ENCODE results near the gene TMEM131. TPM values are rescaled to one million over a fixed set of nuclear protein-coding genes. Genes with fewer than 3 reads are reported as not detected.

TMEM131 gene
- total and polyA plus RNA-seq, 7 donors: 7.7 to 33.3 (median 20.1) TPM

DNA sequence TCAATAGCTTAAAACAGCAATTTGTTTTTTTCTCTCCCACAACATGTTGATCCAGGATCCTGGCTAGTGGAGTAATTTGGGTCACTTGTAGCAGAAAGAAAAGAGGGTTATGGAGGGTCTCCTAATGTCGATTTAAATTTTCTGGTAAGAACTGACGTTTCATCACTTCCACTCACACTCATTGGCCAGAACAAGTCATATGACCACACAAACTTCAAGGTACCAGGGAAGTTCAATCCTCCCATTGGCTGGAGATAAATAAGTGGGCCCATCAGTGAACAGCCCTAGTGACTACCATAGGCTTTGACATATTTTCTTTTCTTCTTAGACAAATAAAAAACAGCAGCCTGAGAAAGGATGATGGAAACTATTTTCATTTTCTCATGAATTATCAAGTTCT lies 8.3 kb upstream of the TMEM131 start:
- H3K4me1 ChIP-seq: no peaks in the 10 kb centered on the region
- intact Hi-C loops (cut with DNase I): no loop called here
- H3K27ac ChIP-seq: no peak overlapping the region
- DNase-seq (no peak), ATAC-seq (no peak)
- TF ChIP-seq CTCF (IDR thresholded peaks at IDR 0.05): no peak
- no peaks in the 10 kb centered on the region for H3K27me3 ChIP-seq (ENCODE audit: insufficient read depth in 3 of 3, low read length in 2 of 3)
- no peaks in the 10 kb centered on the region for H3K9me3 ChIP-seq
- H3K4me3 ChIP-seq: no peak overlapping the region
- 83 to 87% (median 84%) methylated on average over 2 of the region's 2 CpGs for WGBS, 3 donors
- H3K36me3 ChIP-seq (ENCODE audit: insufficient read depth in 1 of 2, low read depth in 1 of 2): no peaks in the 10 kb centered on the region

GRCh38 chr2:97999536-97999935 lies 3.8 kb upstream of the TMEM131 start:
- no peak for DNase-seq
- Histone ChIP-seq H3K9me3 (no peaks in the 10 kb centered on the region), H3K27ac (no peak overlapping the region), H3K4me3 (no peak overlapping the region), H3K36me3 (ENCODE audit: insufficient read depth in 1 of 2, low read depth in 1 of 2) (no peaks in the 10 kb centered on the region), H3K4me1 (peaks cover 6% of the 10 kb centered on the region), H3K27me3 (ENCODE audit: insufficient read depth in 3 of 3, low read length in 2 of 3) (no peaks in the 10 kb centered on the region)
- 82 to 89% (median 88%) methylated on average over 3 of the region's 3 CpGs for WGBS, 3 donors
- intact Hi-C loops (cut with DNase I): loop anchor here (5.0 to 10.0 kb wide), 3 partner anchors 158 to 192 kb away; no protein-coding TSS in a partner anchor
- no peak for TF ChIP-seq CTCF (IDR thresholded peaks at IDR 0.05)
- no peak for ATAC-seq

GRCh38 chr2:97998431-97999005 lies 2.8 kb upstream of the TMEM131 start:
- no peak for ATAC-seq
- Histone ChIP-seq H3K9me3 (no peaks in the 10 kb centered on the region), H3K27ac (peak overlapping the region; percentile 30), H3K27me3 (ENCODE audit: insufficient read depth in 3 of 3, low read length in 2 of 3) (no peaks in the 10 kb centered on the region), H3K36me3 (ENCODE audit: insufficient read depth in 1 of 2, low read depth in 1 of 2) (no peaks in the 10 kb centered on the region), H3K4me1 (peaks cover 10% of the 10 kb centered on the region), H3K4me3 (no peak overlapping the region)
- WGBS, 3 donors: 79 to 83% (median 79%) methylated on average over 1 of the region's 1 CpG
- TF ChIP-seq CTCF (IDR thresholded peaks at IDR 0.05): no peak
- intact Hi-C loops (cut with DNase I): loop anchor here (5.0 to 10.0 kb wide), 3 partner anchors 159 to 191 kb away; no protein-coding TSS in a partner anchor
- DNase-seq: no peak

GRCh38 chr2:97997784-97998392 lies 2.1 kb upstream of the TMEM131 start:
- intact Hi-C loops (cut with DNase I): loop anchor here (5.0 to 10.0 kb wide), 3 partner anchors 159 to 191 kb away; no protein-coding TSS in a partner anchor
- Histone ChIP-seq H3K27ac (peak overlapping the region; percentile 30), H3K4me1 (peaks cover 14% of the 10 kb centered on the region), H3K4me3 (no peak overlapping the region), H3K36me3 (ENCODE audit: insufficient read depth in 1 of 2, low read depth in 1 of 2) (no peaks in the 10 kb centered on the region), H3K9me3 (no peaks in the 10 kb centered on the region), H3K27me3 (ENCODE audit: insufficient read depth in 3 of 3, low read length in 2 of 3) (no peaks in the 10 kb centered on the region)
- DNase-seq (no peak), ATAC-seq (no peak)
- 52 to 75% (median 53%) methylated on average over 8 of the region's 8 CpGs for WGBS, 3 donors
- no peak for TF ChIP-seq CTCF (IDR thresholded peaks at IDR 0.05)

Data from psoas muscle (tissue), 8 donors.